Thyroid gland (tissue), 4 donors: ENCODE data around the gene SGPP2.

ENCODE experiments used
- POLR2A ChIP-seq, 2 donors: fragments of 450-650 bp; IDR thresholded peaks; one replicate each; pipeline ENCODE4 v1.6.1; 2017; ENCODE audit warnings: antibody characterized with exemption in 2 of 2, mild to moderate bottlenecking in 2 of 2, moderate library complexity in 1 of 2
- TF ChIP-seq, protein P1 (sequence below), 6 experiments: fragments of 200-600 bp in 3 of 6; fragments of 450-650 bp in 3 of 6; sonication (generic) in 3 of 6; IDR thresholded peaks; one replicate each; pipeline ENCODE4 v1.5.1; 2016 to 2019; ENCODE audit warnings: antibody characterized with exemption in 6 of 6, mild to moderate bottlenecking in 2 of 6, inconsistent platforms in 1 of 6, moderate library complexity in 1 of 6

GRCh38 chr2:222470802-222471468 lies 46.6 kb downstream of the SGPP2 start:
- no peak for TF ChIP-seq POLR2A (IDR thresholded peaks at IDR 0.05)
- TF ChIP-seq, protein P1, sequence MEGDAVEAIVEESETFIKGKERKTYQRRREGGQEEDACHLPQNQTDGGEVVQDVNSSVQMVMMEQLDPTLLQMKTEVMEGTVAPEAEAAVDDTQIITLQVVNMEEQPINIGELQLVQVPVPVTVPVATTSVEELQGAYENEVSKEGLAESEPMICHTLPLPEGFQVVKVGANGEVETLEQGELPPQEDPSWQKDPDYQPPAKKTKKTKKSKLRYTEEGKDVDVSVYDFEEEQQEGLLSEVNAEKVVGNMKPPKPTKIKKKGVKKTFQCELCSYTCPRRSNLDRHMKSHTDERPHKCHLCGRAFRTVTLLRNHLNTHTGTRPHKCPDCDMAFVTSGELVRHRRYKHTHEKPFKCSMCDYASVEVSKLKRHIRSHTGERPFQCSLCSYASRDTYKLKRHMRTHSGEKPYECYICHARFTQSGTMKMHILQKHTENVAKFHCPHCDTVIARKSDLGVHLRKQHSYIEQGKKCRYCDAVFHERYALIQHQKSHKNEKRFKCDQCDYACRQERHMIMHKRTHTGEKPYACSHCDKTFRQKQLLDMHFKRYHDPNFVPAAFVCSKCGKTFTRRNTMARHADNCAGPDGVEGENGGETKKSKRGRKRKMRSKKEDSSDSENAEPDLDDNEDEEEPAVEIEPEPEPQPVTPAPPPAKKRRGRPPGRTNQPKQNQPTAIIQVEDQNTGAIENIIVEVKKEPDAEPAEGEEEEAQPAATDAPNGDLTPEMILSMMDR (IDR thresholded peaks at IDR 0.05): no peak
